ENCODE data around the gene L3MBTL4. TPM values are rescaled to one million over a fixed set of nuclear protein-coding genes. Genes with fewer than 3 reads are reported as not detected.

L3MBTL4 gene
- total RNA-seq, 2 donors from 2014 or later: 10.9 to 11.2 TPM

GRCh38 chr18:6297875-6298274 lies 116.8 kb downstream of the L3MBTL4 start:
- intact Hi-C loops (cut with DNase I): no loop called here
- Histone ChIP-seq H3K9me3 (no peaks in the 10 kb centered on the region), H3K27me3 (no peaks in the 10 kb centered on the region), H3K4me3 (no peak overlapping the region), H3K27ac (no peak overlapping the region), H3K4me1 (no peaks in the 10 kb centered on the region), H3K36me3 (replicated peaks in 1 of 2; ENCODE audit: insufficient read depth in 1 of 2, low read depth in 2 of 2) (no peaks in the 10 kb centered on the region)
- WGBS, 2 donors: 65 to 77% methylated on average over 2 of the region's 2 CpGs
- no peak for TF ChIP-seq POLR2A (IDR thresholded peaks at IDR 0.05)
- TF ChIP-seq, protein P1, sequence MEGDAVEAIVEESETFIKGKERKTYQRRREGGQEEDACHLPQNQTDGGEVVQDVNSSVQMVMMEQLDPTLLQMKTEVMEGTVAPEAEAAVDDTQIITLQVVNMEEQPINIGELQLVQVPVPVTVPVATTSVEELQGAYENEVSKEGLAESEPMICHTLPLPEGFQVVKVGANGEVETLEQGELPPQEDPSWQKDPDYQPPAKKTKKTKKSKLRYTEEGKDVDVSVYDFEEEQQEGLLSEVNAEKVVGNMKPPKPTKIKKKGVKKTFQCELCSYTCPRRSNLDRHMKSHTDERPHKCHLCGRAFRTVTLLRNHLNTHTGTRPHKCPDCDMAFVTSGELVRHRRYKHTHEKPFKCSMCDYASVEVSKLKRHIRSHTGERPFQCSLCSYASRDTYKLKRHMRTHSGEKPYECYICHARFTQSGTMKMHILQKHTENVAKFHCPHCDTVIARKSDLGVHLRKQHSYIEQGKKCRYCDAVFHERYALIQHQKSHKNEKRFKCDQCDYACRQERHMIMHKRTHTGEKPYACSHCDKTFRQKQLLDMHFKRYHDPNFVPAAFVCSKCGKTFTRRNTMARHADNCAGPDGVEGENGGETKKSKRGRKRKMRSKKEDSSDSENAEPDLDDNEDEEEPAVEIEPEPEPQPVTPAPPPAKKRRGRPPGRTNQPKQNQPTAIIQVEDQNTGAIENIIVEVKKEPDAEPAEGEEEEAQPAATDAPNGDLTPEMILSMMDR (IDR thresholded peaks at IDR 0.05): no peak
- ATAC-seq (no peak), DNase-seq (no peak)

GRCh38 chr18:6294148-6294784 lies 120.4 kb downstream of the L3MBTL4 start:
- Histone ChIP-seq H3K9me3 (no peaks in the 10 kb centered on the region), H3K27ac (no peak overlapping the region), H3K27me3 (no peaks in the 10 kb centered on the region), H3K36me3 (replicated peaks in 1 of 2; ENCODE audit: insufficient read depth in 1 of 2, low read depth in 2 of 2) (no peaks in the 10 kb centered on the region), H3K4me1 (no peaks in the 10 kb centered on the region), H3K4me3 (no peak overlapping the region)
- ATAC-seq (no peak), DNase-seq (peak in 1 of 4 donors; percentile 34)
- intact Hi-C loops (cut with DNase I): no loop called here
- WGBS, 2 donors: 70 to 72% methylated on average over 4 of the region's 4 CpGs
- TF ChIP-seq, protein P1 (IDR thresholded peaks at IDR 0.05): no peak
- no peak for TF ChIP-seq POLR2A (IDR thresholded peaks at IDR 0.05)

- intact Hi-C loops (cut with DNase I): no loop called here
- TF ChIP-seq, protein P1 (IDR thresholded peaks at IDR 0.05): no peak
- no peak for TF ChIP-seq POLR2A (IDR thresholded peaks at IDR 0.05)
- no peak overlapping the region for H3K4me3 ChIP-seq
- DNase-seq: no peak
- 84 to 87% methylated on average over 4 of the region's 4 CpGs for WGBS, 2 donors
- no peak overlapping the region for H3K27ac ChIP-seq
- H3K36me3 ChIP-seq (replicated peaks in 1 of 2; ENCODE audit: insufficient read depth in 1 of 2, low read depth in 2 of 2): no peaks in the 10 kb centered on the region
- no peak for ATAC-seq
- no peaks in the 10 kb centered on the region for H3K9me3 ChIP-seq
- no peaks in the 10 kb centered on the region for H3K4me1 ChIP-seq
- H3K27me3 ChIP-seq: no peaks in the 10 kb centered on the region
These were observed 124.9 kb downstream of the L3MBTL4 start for GRCh38 chr18:6289843-6290242.

- Histone ChIP-seq H3K27ac (no peak overlapping the region), H3K4me1 (no peaks in the 10 kb centered on the region), H3K4me3 (no peak overlapping the region), H3K36me3 (replicated peaks in 1 of 2; ENCODE audit: insufficient read depth in 1 of 2, low read depth in 2 of 2) (no peaks in the 10 kb centered on the region), H3K9me3 (no peaks in the 10 kb centered on the region), H3K27me3 (no peaks in the 10 kb centered on the region)
- ATAC-seq (no peak), DNase-seq (no peak)
- TF ChIP-seq, protein P1 (IDR thresholded peaks at IDR 0.05): no peak
- no peak for TF ChIP-seq POLR2A (IDR thresholded peaks at IDR 0.05)
- WGBS, 2 donors: 81 to 84% methylated on average over 4 of the region's 4 CpGs
- intact Hi-C loops (cut with DNase I): no loop called here
These were observed 128.1 kb downstream of the L3MBTL4 start for GRCh38 chr18:6286585-6286984.

- intact Hi-C loops (cut with DNase I): no loop called here
- DNase-seq: no peak
- H3K9me3 ChIP-seq: no peaks in the 10 kb centered on the region
- no peak overlapping the region for H3K4me3 ChIP-seq
- 96 to 97% methylated on average over 22 of the region's 22 CpGs for WGBS, 2 donors
- H3K27me3 ChIP-seq: no peaks in the 10 kb centered on the region
- ATAC-seq: no peak
- H3K27ac ChIP-seq: no peak overlapping the region
- no peak for TF ChIP-seq POLR2A (IDR thresholded peaks at IDR 0.05)
- TF ChIP-seq, protein P1 (IDR thresholded peaks at IDR 0.05): no peak
- H3K36me3 ChIP-seq (replicated peaks in 1 of 2; ENCODE audit: insufficient read depth in 1 of 2, low read depth in 2 of 2): no peaks in the 10 kb centered on the region
- no peaks in the 10 kb centered on the region for H3K4me1 ChIP-seq
These were observed 129.9 kb downstream of the L3MBTL4 start for GRCh38 chr18:6284761-6285160.

Measured in body of pancreas (tissue), 4 donors.